Transverse colon (tissue), 4 donors: ENCODE data around the gene CCR2. TPM values are rescaled to one million over a fixed set of nuclear protein-coding genes. Genes with fewer than 3 reads are reported as not detected.

Source experiments
- DNase-seq: peaks from one replicate; pipeline ENCODE4 v3.0.0-alpha.2; 2019
- H3K27ac ChIP-seq, 4 donors: fragments of 200-600 bp; sonication (generic); 2 replicates each; pipeline ENCODE4 v1.5.1; 2016 to 2018; ENCODE audit warnings: inconsistent platforms in 4 of 4
- H3K27me3 ChIP-seq: fragments of 200-600 bp; sonication (generic); 2 replicates; pipeline ENCODE4 v1.5.1; 2017; ENCODE audit warnings: inconsistent platforms
- H3K36me3 ChIP-seq, 4 donors: fragments of 200-600 bp; sonication (generic); 2 replicates each; pipeline ENCODE4 v1.5.1; 2017 to 2019; ENCODE audit warnings: inconsistent platforms in 4 of 4
- H3K4me1 ChIP-seq, 4 donors: fragments of 200-600 bp; sonication (generic); 2 replicates each; pipeline ENCODE4 v1.5.1; 2017 to 2020; ENCODE audit warnings: inconsistent platforms in 4 of 4
- H3K4me3 ChIP-seq, 4 donors: fragments of 200-600 bp; sonication (generic); 1 replicate in 1 of 4; 2 replicates in 3 of 4; pipeline versions ENCODE4 v1.5.1 to v1.6.1; 2017 to 2019; ENCODE audit warnings: inconsistent platforms in 4 of 4
- H3K9me3 ChIP-seq, 2 donors: fragments of 200-600 bp; sonication (generic); 2 replicates each; pipeline ENCODE4 v1.5.1; 2017 to 2019; ENCODE audit warnings: inconsistent platforms in 2 of 2
- CTCF ChIP-seq, 5 experiments: fragments of 200-600 bp in 3 of 5; fragments of 450-650 bp in 2 of 5; sonication (generic) in 3 of 5; IDR thresholded peaks; 1 replicate in 2 of 5; 2 replicates in 3 of 5; pipeline ENCODE4 v1.5.1; 2016 to 2017; ENCODE audit warnings: antibody characterized with exemption in 5 of 5, inconsistent platforms in 3 of 5, mild to moderate bottlenecking in 2 of 5, moderate library complexity in 1 of 5
- EP300 ChIP-seq: sonication (generic); formaldehyde crosslinking; IDR thresholded peaks from one replicate; pipeline ENCODE4 v1.6.1; 2017; ENCODE audit warnings: antibody characterized with exemption, low read depth
- POLR2A ChIP-seq: fragments of 450-650 bp; IDR thresholded peaks from one replicate; pipeline ENCODE4 v1.6.1; 2016; ENCODE audit warnings: antibody characterized with exemption, mild to moderate bottlenecking, moderate library complexity
- POLR2AphosphoS5 ChIP-seq, 3 donors: sonication (generic); formaldehyde crosslinking; IDR thresholded peaks; one replicate each; pipeline ENCODE4 v1.6.1; 2016; ENCODE audit warnings: antibody characterized with exemption in 3 of 3
- WGBS, 2 donors: methylation state at CpG; one replicate each; pipeline ENCODE4 v1.1.5; 2018; ENCODE audit warnings: low coverage in 1 of 2; 5-methylcytosine and 5-hydroxymethylcytosine counted together
- in situ Hi-C, 4 donors: fragments of 200-750 bp; cut with MboI; loops; one replicate each; pipeline versions ENCODE4 v1.15.0 to v1.15.1; 2017; ENCODE audit warnings: low sequenced_read_pairs in 3 of 4, low pct_ligation_motif_present in 1 of 4, low pct_unique_long_range_greater_than_20kb in 1 of 4
- intact Hi-C: fragments of 100-400 bp; cut with DNase I; formaldehyde crosslinking; loops from one replicate; pipeline ENCODE4 v1.15.1; 2023; ENCODE audit warnings: low total_unique reads
- total RNA-seq, 4 donors: library from RNA; depleted of rRNA; stranded (reverse); fragments of >200 nt; gene quantifications; one replicate each; pipeline ENCODE4 v1.1.0, GENCODE V29; 2016

CCR2 gene
- total RNA-seq, 4 donors from 2014 or later: 1.8 to 4.6 TPM; not detected in 2

DNA sequence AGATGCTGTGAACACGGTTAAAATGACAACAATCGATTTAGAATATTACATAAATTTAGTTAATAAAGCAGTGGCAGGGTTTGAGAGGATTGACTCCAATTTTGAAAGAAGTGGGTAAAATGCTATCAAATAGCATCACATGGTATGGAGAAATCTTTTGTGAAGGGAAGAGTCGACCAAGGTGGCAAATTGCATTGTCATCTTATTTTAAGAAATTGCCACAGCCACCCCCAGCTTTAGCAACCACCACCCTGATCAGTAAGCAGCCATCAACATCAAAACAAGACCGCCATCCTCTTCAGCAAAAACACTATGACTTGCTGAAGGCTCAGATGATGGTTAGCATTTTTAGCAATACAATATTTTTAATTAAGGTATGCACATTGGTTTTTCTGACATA lies 11.1 kb downstream of the CCR2 start:
- no peaks in the 10 kb centered on the region for H3K36me3 ChIP-seq
- DNase-seq: no peak
- H3K4me1 ChIP-seq: peaks cover 0 to 11% (median 0%) of the 10 kb centered on the region in 4 donors
- H3K4me3 ChIP-seq: no peak overlapping the region
- 92 to 93% methylated on average over 4 of the region's 4 CpGs for WGBS, 2 donors
- intact Hi-C loops (no loop called here), in situ Hi-C loops (loop anchor here (5.0 to 25.0 kb wide), 6 partner anchors 80 to 428 kb away; partner anchors contain the start of gene CXCR6 (in 2 of the 4))
- TF ChIP-seq EP300 (no peak), POLR2AphosphoS5 (IDR thresholded peaks at IDR 0.05) (no peak), CTCF (IDR thresholded peaks at IDR 0.05) (no peak), POLR2A (no peak)
- no peak overlapping the region for H3K27ac ChIP-seq
- no peaks in the 10 kb centered on the region for H3K9me3 ChIP-seq
- H3K27me3 ChIP-seq: no peaks in the 10 kb centered on the region

DNA sequence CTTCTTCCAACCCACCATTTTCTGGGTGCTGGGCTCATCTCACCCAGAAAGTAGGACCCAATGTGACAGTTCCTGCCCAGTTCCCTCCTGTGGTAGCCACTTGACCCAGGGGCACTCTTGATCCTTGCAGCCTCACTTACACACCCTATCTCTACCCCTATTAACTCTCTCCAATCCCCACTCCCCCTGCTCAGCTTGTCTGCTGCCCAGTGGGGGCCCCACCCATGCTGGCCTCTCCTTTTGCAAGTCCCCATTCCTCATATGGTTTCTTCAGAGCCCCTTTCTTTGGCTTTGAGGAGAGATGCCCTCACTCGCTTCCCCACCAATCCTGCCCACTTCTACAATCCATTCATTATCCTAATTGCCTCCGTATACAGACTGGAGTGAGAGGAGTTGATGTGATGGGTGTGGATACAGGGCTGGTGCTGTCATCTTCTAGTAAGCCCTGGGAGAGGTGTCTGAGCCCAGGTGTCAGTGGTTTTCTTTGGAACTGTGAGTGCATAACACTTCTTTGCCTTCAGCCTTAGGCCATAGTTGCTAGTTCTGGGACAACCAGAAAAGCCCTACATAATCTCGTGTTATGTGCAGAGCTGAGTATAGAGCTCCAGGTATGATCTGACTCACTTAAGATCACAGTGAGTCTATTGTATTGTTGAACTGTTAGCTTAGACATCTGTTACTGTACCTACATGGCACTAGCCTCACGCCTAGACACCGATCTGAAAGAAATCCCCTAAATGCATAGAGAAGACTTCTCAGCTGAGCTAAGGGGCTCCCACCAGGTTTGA lies 12.0 kb downstream of the CCR2 start:
- intact Hi-C loops: no loop called here
- Histone ChIP-seq H3K36me3 (no peaks in the 10 kb centered on the region), H3K4me3 (no peak overlapping the region), H3K27me3 (no peaks in the 10 kb centered on the region), H3K4me1 (peaks cover 0 to 8% (median 0%) of the 10 kb centered on the region in 4 donors), H3K27ac (no peak overlapping the region), H3K9me3 (no peaks in the 10 kb centered on the region)
- TF ChIP-seq CTCF (IDR thresholded peaks at IDR 0.05): no peak
- TF ChIP-seq POLR2A: no peak
- no peak for TF ChIP-seq POLR2AphosphoS5 (IDR thresholded peaks at IDR 0.05)
- TF ChIP-seq EP300: no peak
- WGBS, 2 donors: 95% methylated on average over 4 to 5 of the region's 5 CpGs
- no peak for DNase-seq
- in situ Hi-C loops: loop anchor here (5.0 to 25.0 kb wide), 6 partner anchors 81 to 429 kb away; partner anchors contain the start of gene CXCR6 (in 2 of the 4)

GRCh38 chr3:46367811-46368210 lies 13.9 kb downstream of the CCR2 start:
- in situ Hi-C loops (loop anchor here (5.0 to 25.0 kb wide), 6 partner anchors 83 to 431 kb away; partner anchors contain the start of gene CXCR6 (in 2 of the 4)), intact Hi-C loops (no loop called here)
- Histone ChIP-seq H3K27me3 (no peaks in the 10 kb centered on the region), H3K4me1 (no peaks in the 10 kb centered on the region), H3K9me3 (no peaks in the 10 kb centered on the region), H3K27ac (peak overlapping the region in 2 of 4 donors; percentile 3), H3K4me3 (no peak overlapping the region), H3K36me3 (no peaks in the 10 kb centered on the region)
- no peak for TF ChIP-seq POLR2A
- no peak for TF ChIP-seq EP300
- TF ChIP-seq CTCF (IDR thresholded peaks at IDR 0.05): no peak
- TF ChIP-seq POLR2AphosphoS5 (IDR thresholded peaks at IDR 0.05): no peak
- no peak for DNase-seq
- 71 to 76% methylated on average over 5 of the region's 5 CpGs for WGBS, 2 donors

DNA sequence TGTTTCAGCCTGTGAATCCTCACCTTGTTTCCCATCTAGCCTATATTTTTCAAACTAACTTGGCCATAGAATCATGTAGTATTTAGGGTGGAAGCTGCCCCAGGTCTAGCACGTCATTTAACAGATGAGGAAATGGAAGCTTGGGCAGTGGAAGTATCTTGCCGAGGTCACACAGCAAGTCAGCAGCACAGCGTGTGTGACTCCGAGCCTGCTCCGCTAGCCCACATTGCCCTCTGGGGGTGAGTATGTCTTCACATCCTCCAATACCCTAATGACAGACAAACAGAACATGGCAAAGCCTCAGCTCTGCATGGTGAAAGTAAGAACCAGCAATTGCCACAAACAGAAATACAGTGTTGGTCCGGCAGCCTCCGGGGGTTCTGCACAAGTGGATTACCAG lies 14.7 kb downstream of the CCR2 start:
- in situ Hi-C loops: loop anchor here (5.0 to 25.0 kb wide), 6 partner anchors 84 to 431 kb away; partner anchors contain the start of gene CXCR6 (in 2 of the 4)
- TF ChIP-seq CTCF (IDR thresholded peaks at IDR 0.05) (peak in 3 of 5 experiments; percentile 18 to 33 (median 24)), POLR2AphosphoS5 (IDR thresholded peaks at IDR 0.05) (no peak)
- DNase-seq: peak; percentile 77
- 44 to 72% methylated on average over 2 to 7 of the region's 7 CpGs for WGBS, 2 donors
- H3K9me3 ChIP-seq: no peaks in the 10 kb centered on the region
- H3K4me3 ChIP-seq: no peak overlapping the region
- H3K4me1 ChIP-seq: no peaks in the 10 kb centered on the region
- H3K27ac ChIP-seq: peak overlapping the region in 3 of 4 donors; percentile 17 to 56 (median 36)
- H3K36me3 ChIP-seq: no peaks in the 10 kb centered on the region
- no peaks in the 10 kb centered on the region for H3K27me3 ChIP-seq
- intact Hi-C loops: no loop called here
